ENCODE results near the gene MYBPHL.

Gene MYBPHL

DNA sequence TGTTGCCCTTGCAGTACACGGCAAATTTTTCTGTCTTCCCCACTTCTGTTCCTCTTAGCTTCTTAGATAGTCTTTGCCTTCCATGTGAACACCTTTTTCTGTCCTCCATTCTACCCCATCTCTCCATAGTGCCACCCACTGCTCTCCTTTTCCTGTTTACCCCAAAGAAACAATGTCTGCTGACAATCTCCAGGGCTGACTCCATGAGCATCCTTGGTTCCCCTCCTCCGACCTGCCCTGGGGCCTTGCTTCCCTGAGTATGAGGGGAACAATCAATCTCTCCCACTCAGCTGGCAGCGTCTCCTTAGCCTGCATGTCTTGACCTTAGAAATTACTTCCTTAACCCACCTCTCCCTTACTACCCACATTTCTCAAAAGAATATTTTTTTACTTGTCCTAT, 12.3 kb upstream of the MYBPHL start:
- TF ChIP-seq, protein P1, sequence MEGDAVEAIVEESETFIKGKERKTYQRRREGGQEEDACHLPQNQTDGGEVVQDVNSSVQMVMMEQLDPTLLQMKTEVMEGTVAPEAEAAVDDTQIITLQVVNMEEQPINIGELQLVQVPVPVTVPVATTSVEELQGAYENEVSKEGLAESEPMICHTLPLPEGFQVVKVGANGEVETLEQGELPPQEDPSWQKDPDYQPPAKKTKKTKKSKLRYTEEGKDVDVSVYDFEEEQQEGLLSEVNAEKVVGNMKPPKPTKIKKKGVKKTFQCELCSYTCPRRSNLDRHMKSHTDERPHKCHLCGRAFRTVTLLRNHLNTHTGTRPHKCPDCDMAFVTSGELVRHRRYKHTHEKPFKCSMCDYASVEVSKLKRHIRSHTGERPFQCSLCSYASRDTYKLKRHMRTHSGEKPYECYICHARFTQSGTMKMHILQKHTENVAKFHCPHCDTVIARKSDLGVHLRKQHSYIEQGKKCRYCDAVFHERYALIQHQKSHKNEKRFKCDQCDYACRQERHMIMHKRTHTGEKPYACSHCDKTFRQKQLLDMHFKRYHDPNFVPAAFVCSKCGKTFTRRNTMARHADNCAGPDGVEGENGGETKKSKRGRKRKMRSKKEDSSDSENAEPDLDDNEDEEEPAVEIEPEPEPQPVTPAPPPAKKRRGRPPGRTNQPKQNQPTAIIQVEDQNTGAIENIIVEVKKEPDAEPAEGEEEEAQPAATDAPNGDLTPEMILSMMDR (IDR thresholded peaks at IDR 0.05; ENCODE audit: extremely low read depth, missing control alignments) = no peak

DNA sequence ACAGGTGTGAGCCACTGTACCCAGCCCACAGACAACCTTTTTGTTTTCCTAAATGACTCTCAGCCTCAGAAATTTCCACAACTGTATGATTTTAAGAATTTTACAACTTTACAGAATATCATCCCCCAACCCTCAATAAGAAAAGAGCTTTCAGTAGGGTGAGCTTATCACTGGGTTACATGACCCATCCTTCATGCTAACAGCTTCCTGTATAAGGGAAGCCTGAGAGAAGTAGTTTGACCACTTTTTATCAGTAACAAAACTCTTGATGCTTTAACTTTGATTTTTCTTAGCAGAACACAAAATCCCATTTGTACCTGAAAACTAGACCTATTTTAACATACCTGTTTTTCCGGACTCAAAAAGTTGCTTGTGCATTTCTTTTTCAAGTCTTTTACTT, 9.7 kb upstream of the MYBPHL start:
- no peak for DNase-seq (ENCODE audit: low spot score)
- TF ChIP-seq, protein P1 (IDR thresholded peaks at IDR 0.05; ENCODE audit: extremely low read depth, missing control alignments) = no peak

More for the DNA sequence above, 12.3 kb upstream of the MYBPHL start:
- DNase-seq (ENCODE audit: low spot score) = no peak

DNA sequence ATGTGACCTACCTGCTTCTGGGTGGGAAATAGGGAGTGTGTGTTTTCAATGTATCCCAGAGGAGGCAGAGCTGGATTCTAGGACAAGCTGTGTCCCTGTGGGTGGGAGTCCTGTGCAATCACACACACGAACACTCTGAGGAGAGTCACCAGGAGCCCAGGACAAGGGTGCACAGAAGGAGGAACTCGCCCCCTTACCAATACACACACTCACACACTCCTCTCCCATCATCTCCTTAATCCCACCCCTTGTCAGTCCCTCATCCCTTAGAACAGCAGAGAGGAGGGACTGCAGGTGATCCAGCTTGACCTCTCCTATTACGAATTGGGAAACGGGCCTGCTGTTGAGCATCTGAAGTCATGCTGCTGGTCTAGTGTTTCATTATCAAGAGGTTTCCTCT, 8.5 kb upstream of the MYBPHL start:
- DNase-seq (ENCODE audit: low spot score) = no peak
- TF ChIP-seq, protein P1 (IDR thresholded peaks at IDR 0.05; ENCODE audit: extremely low read depth, missing control alignments) = no peak

DNA sequence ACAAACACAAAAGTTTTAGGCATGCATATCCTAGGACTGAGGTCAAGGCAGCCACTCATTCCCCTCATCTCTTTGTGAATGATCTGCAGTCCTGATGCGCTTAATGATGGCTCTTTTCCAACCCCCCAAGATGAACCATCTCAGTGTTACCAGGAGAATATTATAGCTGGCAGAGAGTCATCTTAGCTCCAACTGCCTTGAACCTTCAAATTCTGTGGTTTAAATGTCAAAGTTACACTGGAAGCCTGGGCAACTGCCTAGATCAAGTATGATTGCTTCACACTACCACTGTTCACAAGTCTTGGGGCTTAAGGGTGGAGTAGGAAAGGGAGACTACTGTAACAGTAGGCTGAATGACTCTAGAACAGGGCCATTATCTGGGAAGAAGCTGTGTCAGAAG, 8.0 kb upstream of the MYBPHL start:
- DNase-seq (ENCODE audit: low spot score) = no peak
- TF ChIP-seq, protein P1 (IDR thresholded peaks at IDR 0.05; ENCODE audit: extremely low read depth, missing control alignments) = no peak

DNA sequence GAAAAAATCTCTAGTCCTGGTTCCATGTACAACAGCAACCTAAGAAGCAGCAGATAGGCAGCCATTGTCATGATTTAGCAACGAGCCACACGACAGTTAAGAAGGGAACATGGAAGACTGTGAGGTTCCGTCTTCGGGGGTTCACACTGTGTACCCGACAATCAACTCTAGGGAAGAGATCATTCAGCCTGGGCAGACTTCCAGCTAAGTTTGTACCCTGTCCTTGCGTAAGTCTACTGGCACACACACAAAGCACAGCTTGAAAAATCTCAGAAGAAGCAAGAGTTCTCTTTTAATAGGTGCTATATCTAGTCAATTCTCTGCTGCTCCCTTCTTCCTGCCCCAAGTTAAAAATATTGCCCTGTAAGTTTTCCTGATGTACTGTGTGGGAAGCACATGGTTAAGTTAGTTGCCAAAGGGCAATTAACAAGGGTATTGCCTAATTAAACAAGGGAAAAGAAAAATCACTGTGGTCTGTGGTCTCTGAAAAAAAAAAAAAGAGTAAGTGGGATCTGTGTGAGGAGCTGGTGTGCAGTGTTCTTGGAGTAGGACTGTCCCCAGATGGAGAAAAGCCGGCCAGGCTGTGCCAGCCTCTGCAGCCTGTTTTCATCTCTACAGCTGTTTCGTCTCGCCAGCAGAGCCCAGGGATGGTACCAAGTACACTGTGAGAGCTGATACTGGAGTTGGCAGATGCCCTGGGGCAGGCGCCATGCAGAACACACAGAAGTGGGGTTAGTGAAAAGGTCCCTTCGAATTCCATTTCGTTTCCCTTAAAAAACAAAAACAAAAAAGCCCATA, 6.4 kb upstream of the MYBPHL start:
- TF ChIP-seq, protein P1 (IDR thresholded peaks at IDR 0.05; ENCODE audit: extremely low read depth, missing control alignments) = no peak
- DNase-seq (ENCODE audit: low spot score) = no peak

DNA sequence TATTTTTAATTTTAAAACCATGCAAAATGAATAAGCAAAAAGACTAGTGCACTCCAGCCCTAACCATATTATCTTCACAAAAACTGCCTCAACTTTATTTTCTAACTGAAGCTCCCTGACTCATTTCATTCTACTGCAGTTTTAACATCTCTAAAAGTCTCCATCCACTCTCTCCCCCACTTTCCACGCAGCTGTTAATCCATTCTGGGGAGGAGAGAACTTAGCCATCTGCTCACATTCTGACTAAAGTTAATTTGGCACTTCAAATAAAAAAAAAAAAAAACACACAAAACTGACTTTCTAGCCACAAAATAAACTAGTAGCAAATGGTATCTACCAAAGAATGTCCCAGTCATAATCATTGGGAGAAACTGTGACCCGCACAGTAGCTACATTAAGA, 5.4 kb upstream of the MYBPHL start:
- DNase-seq (ENCODE audit: low spot score) = no peak
- TF ChIP-seq, protein P1 (IDR thresholded peaks at IDR 0.05; ENCODE audit: extremely low read depth, missing control alignments) = no peak

DNA sequence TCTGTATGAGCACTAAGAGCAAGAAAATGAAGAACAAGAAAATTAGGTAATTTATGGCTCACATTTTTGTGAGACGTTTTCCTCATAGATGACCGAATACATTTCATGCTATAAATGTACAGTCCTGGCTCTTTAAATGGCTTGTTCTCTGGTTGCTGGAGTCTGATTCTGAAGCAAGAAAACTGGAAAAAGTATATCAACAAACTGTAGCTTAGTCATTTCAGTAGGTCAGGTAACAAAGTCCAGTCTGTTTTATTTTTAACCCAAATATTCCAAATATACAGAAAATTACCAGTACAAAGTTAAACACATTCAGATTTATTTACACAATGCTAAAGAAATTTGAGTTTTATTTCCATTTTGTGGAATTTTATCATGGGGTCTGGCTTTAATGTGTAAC, 2.5 kb upstream of the MYBPHL start:
- no peak for DNase-seq (ENCODE audit: low spot score)
- TF ChIP-seq, protein P1 (IDR thresholded peaks at IDR 0.05; ENCODE audit: extremely low read depth, missing control alignments) = no peak
